ENCODE data around the gene JADE2.
"Not testable (repeated sequence)": the region's sequence is repeated elsewhere in the genome, so short reads cannot be mapped to it uniquely, and the experiment has no call there.

The JADE2 gene

GRCh38 chr5:134508521-134509195 is 16.8 kb upstream of the JADE2 start:
- no peak for DNase-seq

DNA sequence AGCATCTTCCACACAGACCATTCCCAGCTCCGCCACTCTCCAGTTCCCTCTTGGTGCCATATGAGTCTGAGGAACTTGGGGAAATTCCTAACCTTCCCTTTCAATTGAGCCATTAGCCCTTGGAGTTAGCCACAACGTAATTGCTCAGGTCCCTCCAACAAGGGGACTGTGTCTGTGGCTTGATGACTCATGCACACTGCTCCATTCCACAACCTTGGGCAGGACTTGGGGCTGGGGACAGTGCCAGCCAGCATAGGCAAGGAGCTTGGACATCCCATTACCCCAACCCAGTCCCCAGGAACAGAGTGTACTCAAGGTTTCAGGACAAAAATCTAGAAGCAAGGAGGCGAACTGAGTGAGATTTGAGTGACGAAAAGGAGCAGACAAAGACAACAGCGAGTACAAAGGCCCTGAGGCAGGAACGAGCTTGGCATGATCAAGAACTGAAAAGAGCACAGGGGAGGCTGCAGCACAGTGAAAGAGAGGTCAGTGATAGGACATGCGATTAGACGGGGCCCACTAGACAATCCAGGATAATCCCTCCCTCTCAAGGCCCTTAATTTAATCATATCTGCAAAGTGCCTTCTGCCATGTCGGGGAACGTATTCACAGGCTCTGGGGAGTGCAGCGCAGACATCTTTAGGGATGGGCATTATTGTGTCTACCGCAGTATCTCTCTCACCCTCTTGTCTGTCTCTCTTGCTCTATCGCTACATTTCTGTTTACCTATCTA is 16.0 kb upstream of the JADE2 start:
- no peak for DNase-seq

- no peak for DNase-seq
These were observed 14.3 kb upstream of the JADE2 start for GRCh38 chr5:134510970-134511795.

DNA sequence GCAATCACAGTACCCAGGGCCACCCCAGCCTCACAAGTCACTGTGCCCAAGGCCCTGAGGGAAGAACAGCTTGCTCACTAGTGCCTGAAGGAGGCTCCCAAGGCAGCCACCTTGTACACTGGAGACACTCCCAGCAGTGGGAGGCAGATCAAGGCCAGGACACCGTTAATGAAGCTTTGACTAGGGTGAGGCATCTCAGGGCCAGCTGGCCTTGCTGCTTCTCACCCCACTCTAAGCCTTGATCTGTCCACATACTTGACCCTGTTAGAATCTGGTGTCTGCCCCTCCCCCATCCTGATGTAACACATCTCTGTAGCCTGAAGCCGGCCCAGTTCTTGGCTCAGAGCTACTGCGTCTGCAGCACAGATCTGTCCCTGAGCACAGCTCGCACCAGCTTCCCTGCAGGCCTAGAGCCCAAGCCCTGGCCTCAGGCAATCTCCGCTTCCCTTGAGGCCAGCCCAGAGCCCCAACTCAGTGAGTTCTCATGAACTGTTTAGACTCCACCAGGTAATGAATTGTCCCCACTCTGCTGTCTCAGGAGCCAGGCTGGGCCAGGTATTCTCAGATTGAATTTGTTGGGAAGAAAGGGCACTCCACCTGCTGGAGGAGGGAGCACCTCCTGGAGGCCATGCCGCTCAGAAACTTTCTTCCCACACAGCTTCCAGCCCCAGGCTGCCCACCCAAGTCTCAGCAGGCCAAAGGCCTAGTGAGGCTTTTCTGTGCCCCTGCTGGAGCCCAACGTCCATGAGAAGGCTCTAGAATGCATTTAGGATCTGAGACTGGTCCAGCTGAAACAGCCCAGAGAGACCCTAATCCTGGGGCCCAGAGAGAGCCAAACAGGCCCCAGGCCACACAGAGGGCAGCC is 13.4 kb upstream of the JADE2 start:
- DNase-seq = no peak

GRCh38 chr5:134512661-134512999 is 12.8 kb upstream of the JADE2 start:
- no peak for DNase-seq

DNA sequence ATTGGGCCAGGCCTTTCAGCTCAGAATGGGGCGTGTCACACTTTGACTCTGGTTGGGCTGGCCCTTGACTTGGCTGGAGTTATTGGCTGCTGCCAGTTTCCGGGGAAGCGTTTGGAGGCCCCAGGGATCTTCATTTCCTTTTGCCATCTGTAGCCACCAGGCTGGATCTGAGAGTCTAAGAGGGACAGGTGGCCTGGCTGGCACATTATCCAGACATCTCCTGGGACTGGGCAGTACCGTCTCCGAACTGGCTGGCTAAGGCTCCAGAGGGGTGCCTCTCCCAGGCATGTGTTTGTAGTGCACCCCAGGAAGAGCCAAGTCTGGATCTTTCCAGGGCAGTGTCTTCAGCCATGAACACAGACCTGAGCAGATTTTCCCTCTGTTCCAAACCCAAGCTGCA is 9.7 kb upstream of the JADE2 start:
- no peak for DNase-seq

- not testable (repeated sequence) for DNase-seq
These were observed 8.5 kb upstream of the JADE2 start for GRCh38 chr5:134516984-134517383.

DNA sequence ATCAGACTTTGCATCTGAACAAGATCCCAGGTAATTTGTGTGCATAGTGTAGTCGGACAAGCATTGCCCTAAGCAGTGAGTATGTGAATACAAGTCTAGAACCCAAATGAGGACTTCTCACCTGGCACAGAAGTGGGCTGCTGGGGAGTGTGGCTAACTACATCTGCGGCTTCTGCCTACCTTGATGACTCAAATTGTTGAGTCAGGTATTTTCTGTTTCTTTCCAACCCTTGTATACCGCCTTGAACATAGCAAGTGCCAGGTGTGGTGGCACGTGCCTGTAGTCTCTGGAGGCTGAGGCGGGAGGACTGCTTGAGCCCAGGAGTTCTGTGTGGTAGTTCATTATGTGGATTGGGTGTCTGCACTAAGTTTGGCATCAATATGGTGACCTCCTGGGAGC is 7.9 kb upstream of the JADE2 start:
- DNase-seq = no peak

GRCh38 chr5:134519989-134520388 is 5.5 kb upstream of the JADE2 start:
- DNase-seq = no peak

GRCh38 chr5:134521841-134522240 is 3.6 kb upstream of the JADE2 start:
- DNase-seq = no peak

DNA sequence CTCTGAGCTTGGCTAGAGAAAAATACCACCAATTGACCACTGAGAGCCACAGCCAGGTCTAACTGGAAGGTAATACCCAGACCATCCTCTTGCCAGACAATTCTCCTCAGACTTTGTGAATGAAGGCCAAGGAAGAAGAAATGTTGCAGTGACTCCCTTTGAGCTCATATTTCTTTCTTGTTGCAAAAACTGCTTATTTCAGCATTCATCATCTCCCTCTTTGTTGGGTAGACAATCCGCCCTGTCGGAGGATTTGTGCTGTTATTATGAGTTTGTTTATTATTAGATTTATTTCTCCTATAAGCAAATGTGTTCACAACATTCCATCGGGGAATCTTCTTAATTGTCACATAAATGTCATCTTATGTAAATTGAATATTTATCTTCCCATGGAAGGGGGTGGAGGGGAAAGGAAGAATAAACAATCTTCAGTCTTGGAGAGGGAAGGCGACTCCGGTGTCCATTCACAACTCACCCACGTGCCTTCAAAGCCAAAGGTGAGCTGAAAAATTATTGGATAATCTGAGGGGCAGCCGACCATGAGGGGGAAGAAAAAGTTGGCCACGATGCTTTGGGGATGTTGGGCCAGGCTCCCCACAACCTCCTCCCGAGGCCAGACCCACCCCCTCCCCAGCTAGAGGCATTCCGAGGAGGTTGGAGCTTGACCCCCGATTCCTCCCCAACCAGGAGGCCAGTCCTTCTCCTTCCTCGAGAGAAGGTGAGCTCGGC is 1.8 kb upstream of the JADE2 start:
- DNase-seq = no peak

- peak; percentile 28 for DNase-seq
These were observed 1.1 kb upstream of the JADE2 start for GRCh38 chr5:134524272-134524825.

GRCh38 chr5:134525683-134526482 is 413 bp downstream of the JADE2 start:
- peak; percentile 16 for DNase-seq

- DNase-seq = no peak
These were observed 1.1 kb downstream of the JADE2 start for GRCh38 chr5:134526483-134527155.

- DNase-seq = peak; percentile 15
These were observed 1.9 kb downstream of the JADE2 start for GRCh38 chr5:134527156-134527960.

- no peak for DNase-seq
These were observed 2.5 kb downstream of the JADE2 start for GRCh38 chr5:134527961-134528424.

GRCh38 chr5:134528556-134528955 is 3.1 kb downstream of the JADE2 start:
- DNase-seq = no peak

DNA sequence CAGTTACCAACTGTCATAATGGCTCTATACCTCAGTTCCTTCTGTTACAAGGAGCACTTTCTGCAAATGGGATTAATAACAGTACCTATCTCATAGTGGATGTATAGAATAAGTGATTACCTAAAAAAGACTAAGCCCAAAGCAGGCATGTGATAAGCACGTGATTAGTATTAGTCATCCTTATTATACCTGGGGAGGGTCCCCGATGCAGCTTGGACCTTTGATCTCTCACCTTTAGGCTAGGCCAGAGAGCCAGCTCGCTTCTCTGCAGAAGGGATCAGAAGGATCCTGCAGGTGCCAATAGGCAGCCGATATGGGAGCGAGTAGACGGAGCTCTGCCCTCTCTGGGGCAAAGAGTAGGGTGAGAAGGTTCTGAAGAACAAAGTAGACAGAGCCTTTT is 4.0 kb downstream of the JADE2 start:
- DNase-seq = no peak

Measured in GF-D8 (cell line).